ENCODE data around the gene ABCC4. TPM values are rescaled to one million over a fixed set of nuclear protein-coding genes. Genes with fewer than 3 reads are reported as not detected.
A peak's percentile ranks its signal among the peaks of the same experiment; 100 is the strongest.

The ABCC4 gene
- total RNA-seq, 1 experiment from 2014 or later, result 52.0 TPM

DNA sequence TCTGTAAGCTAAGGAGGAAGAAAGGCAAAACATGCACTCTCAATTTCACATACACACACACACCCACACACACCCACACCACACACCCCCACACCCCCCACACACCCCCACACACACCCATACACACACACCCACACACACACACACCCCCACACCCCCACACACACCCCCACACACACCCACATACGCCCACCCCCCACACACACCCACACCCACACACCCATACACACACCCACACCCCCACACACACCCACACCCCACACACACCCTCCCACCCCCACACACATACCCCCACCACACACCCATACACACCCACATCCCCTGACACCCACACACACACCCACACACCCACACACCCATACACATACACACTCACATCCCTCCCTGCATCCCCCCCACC is 276.1 kb downstream of the ABCC4 start:
- ChIA-PET POLR2A (ENCODE audit: low non-redundant PET) (interaction anchor here (0.6 kb wide), 1 partner anchor 380 kb away, joined by 3 read pairs; no protein-coding TSS in a partner anchor), CTCF (no interaction called here)
- no peak overlapping the region for H3K27ac ChIP-seq (ENCODE audit: low read depth, low read length, poor library complexity, severe bottlenecking)
- H3K36me3 ChIP-seq (ENCODE audit: insufficient read depth, low read length, poor library complexity, severe bottlenecking), result no peaks in the 10 kb centered on the region
- H3K27me3 ChIP-seq (replicated peaks; ENCODE audit: insufficient read depth, low read depth, low read length, poor library complexity), result no peaks in the 10 kb centered on the region
- intact Hi-C loops (cut with micrococcal nuclease; ENCODE audit: unreplicated experiment), result no loop called here
- no peaks in the 10 kb centered on the region for H3K9me3 ChIP-seq (ENCODE audit: low read depth, low read length, poor library complexity, severe bottlenecking)
- no peaks in the 10 kb centered on the region for H3K4me1 ChIP-seq (ENCODE audit: insufficient read depth, low read length, poor library complexity, severe bottlenecking)
- H3K4me3 ChIP-seq (ENCODE audit: low read depth, low read length, poor library complexity, severe bottlenecking), result no peak overlapping the region
- BruUV-seq (replicated peaks), result no TSS peak
- TF ChIP-seq, protein P1, sequence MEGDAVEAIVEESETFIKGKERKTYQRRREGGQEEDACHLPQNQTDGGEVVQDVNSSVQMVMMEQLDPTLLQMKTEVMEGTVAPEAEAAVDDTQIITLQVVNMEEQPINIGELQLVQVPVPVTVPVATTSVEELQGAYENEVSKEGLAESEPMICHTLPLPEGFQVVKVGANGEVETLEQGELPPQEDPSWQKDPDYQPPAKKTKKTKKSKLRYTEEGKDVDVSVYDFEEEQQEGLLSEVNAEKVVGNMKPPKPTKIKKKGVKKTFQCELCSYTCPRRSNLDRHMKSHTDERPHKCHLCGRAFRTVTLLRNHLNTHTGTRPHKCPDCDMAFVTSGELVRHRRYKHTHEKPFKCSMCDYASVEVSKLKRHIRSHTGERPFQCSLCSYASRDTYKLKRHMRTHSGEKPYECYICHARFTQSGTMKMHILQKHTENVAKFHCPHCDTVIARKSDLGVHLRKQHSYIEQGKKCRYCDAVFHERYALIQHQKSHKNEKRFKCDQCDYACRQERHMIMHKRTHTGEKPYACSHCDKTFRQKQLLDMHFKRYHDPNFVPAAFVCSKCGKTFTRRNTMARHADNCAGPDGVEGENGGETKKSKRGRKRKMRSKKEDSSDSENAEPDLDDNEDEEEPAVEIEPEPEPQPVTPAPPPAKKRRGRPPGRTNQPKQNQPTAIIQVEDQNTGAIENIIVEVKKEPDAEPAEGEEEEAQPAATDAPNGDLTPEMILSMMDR (conservative IDR thresholded peaks at IDR 0.05; ENCODE audit: low read depth, low read length), result no peak
- no peak for TF ChIP-seq EZH2 (IDR thresholded peaks at IDR 0.05; ENCODE audit: borderline replicate concordance, low read depth, low read length, poor library complexity, severe bottlenecking)
- no peak for DNase-seq (ENCODE audit: low spot score)

DNA sequence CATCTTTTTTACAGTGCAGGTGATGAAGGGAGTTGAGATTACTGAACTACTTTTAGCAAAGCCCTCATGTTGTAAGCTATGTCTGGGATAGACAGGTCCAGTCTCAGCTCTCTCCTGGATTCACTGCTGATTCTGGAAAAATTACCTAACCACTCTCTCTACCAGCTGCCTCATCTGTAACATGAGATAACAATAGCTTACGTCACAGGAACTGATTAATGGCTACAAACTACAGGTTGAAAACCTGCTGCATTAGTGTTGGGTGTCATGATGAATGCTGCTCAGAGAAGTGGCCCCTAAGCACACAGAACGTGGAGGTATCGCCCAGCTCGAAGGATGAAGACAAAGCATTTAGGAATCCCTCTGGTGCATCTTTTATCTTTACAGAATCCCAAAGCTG is 277.8 kb downstream of the ABCC4 start:
- Histone ChIP-seq H3K27me3 (replicated peaks; ENCODE audit: insufficient read depth, low read depth, low read length, poor library complexity) (no peaks in the 10 kb centered on the region), H3K4me3 (ENCODE audit: low read depth, low read length, poor library complexity, severe bottlenecking) (no peak overlapping the region), H3K36me3 (ENCODE audit: insufficient read depth, low read length, poor library complexity, severe bottlenecking) (no peaks in the 10 kb centered on the region), H3K4me1 (ENCODE audit: insufficient read depth, low read length, poor library complexity, severe bottlenecking) (no peaks in the 10 kb centered on the region), H3K9me3 (ENCODE audit: low read depth, low read length, poor library complexity, severe bottlenecking) (no peaks in the 10 kb centered on the region), H3K27ac (ENCODE audit: low read depth, low read length, poor library complexity, severe bottlenecking) (no peak overlapping the region)
- ChIA-PET CTCF (no interaction called here), POLR2A (ENCODE audit: low non-redundant PET) (no interaction called here)
- DNase-seq (ENCODE audit: low spot score), result no peak
- TF ChIP-seq, protein P1 (conservative IDR thresholded peaks at IDR 0.05; ENCODE audit: low read depth, low read length), result no peak
- no peak for TF ChIP-seq EZH2 (IDR thresholded peaks at IDR 0.05; ENCODE audit: borderline replicate concordance, low read depth, low read length, poor library complexity, severe bottlenecking)
- intact Hi-C loops (cut with micrococcal nuclease; ENCODE audit: unreplicated experiment), result no loop called here
- no TSS peak for BruUV-seq (replicated peaks)

DNA sequence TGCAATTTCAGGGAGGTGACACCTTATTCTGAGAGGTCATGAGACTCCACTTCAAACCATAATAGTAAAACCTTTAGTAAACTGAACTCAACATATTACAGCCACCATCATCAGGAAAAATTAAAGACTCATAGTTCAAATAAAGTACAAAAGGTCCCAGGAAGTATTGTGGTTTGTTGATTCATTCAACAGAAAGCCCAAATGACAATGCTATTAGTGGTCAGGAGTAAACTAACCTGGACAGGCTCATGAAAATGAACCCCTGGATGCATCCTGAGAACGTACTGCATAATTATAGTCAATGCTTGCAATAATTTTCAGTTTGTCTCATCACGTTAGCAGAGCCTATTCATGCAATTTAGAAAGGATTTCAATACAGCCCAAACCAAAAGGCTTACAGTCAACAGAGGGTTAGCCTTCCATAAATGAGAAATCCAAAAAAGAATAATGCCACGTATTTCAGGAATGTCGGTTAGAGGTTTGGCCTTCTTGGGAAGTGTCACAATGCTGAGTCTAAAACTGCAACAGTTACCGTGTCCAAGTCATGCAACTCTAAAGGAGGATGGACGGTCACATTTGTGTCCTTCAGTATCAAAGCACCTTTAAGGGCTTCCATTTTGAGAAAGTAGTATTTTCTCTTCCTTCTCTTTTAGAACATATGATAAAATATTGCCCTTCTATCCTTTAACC is 280.8 kb downstream of the ABCC4 start:
- Histone ChIP-seq H3K4me1 (ENCODE audit: insufficient read depth, low read length, poor library complexity, severe bottlenecking) (no peaks in the 10 kb centered on the region), H3K27ac (ENCODE audit: low read depth, low read length, poor library complexity, severe bottlenecking) (no peak overlapping the region), H3K4me3 (ENCODE audit: low read depth, low read length, poor library complexity, severe bottlenecking) (no peak overlapping the region), H3K9me3 (ENCODE audit: low read depth, low read length, poor library complexity, severe bottlenecking) (no peaks in the 10 kb centered on the region), H3K36me3 (ENCODE audit: insufficient read depth, low read length, poor library complexity, severe bottlenecking) (no peaks in the 10 kb centered on the region), H3K27me3 (replicated peaks; ENCODE audit: insufficient read depth, low read depth, low read length, poor library complexity) (no peaks in the 10 kb centered on the region)
- TF ChIP-seq, protein P1 (conservative IDR thresholded peaks at IDR 0.05; ENCODE audit: low read depth, low read length), result no peak
- TSS peak; percentile 41 for BruUV-seq (replicated peaks)
- CTCF ChIA-PET, result no interaction called here
- no peak for DNase-seq (ENCODE audit: low spot score)
- intact Hi-C loops (cut with micrococcal nuclease; ENCODE audit: unreplicated experiment), result no loop called here
- POLR2A ChIA-PET (ENCODE audit: low non-redundant PET), result no interaction called here

Data from A673 (cell line).